ENCODE data around the gene STOX1.
"Not testable (repeated sequence)": the region's sequence is repeated elsewhere in the genome, so short reads cannot be mapped to it uniquely, and the experiment has no call there.

DNA sequence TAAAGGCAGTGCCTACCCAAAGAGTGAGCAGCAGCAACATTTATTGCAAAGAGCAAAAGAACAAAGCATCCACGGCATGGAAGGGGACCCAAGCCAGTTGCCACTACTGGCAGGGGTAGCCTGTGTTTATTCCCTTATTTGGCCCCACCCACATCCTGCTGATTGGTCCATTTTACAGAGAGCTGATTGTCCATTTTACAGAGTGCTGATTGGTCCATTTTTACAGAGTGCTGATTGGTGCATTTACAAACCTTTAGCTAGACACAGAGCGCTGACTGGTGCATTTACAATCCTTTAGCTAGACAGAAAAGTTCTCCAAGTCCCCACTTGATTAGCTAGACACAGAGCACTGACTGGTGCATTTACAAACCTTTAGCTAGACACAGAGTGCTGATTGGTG is 4.7 kb upstream of the STOX1 start:
- TF ChIP-seq, protein P1, sequence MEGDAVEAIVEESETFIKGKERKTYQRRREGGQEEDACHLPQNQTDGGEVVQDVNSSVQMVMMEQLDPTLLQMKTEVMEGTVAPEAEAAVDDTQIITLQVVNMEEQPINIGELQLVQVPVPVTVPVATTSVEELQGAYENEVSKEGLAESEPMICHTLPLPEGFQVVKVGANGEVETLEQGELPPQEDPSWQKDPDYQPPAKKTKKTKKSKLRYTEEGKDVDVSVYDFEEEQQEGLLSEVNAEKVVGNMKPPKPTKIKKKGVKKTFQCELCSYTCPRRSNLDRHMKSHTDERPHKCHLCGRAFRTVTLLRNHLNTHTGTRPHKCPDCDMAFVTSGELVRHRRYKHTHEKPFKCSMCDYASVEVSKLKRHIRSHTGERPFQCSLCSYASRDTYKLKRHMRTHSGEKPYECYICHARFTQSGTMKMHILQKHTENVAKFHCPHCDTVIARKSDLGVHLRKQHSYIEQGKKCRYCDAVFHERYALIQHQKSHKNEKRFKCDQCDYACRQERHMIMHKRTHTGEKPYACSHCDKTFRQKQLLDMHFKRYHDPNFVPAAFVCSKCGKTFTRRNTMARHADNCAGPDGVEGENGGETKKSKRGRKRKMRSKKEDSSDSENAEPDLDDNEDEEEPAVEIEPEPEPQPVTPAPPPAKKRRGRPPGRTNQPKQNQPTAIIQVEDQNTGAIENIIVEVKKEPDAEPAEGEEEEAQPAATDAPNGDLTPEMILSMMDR (IDR thresholded peaks at IDR 0.05) = not testable (repeated sequence)
- TF ChIP-seq POLR2A, EP300 (IDR thresholded peaks at IDR 0.05): not testable (repeated sequence)

Data from ovary (tissue), 3 donors.